ENCODE measurements around the gene MAST4. TPM values are rescaled to one million over a fixed set of nuclear protein-coding genes. Genes with fewer than 3 reads are reported as not detected.

Gene MAST4
- polyA plus RNA-seq, 1 donor (not counting 4 experiments of a cell fraction or from before 2014, with no cell fraction given), result 19.8 TPM

- no peaks in the 10 kb centered on the region for H3K79me2 ChIP-seq (ENCODE audit: control insufficient read depth, insufficient read depth, low read length)
- H3K4me2 ChIP-seq (ENCODE audit: control insufficient read depth, extremely low read depth, insufficient read depth, low read depth, low read length), result no peak overlapping the region
- no peak overlapping the region for H3K4me3 ChIP-seq (ENCODE audit: control insufficient read depth in 2 of 3, extremely low read depth in 1 of 3, insufficient read depth in 2 of 3, low read depth in 1 of 3, low read length in 3 of 3)
- TF ChIP-seq EZH2 (IDR thresholded peaks at IDR 0.05; ENCODE audit: low read length), result no peak
- no peak for TF ChIP-seq CTCF (optimal IDR thresholded peaks at IDR 0.05 in 1 of 3, IDR thresholded peaks at IDR 0.05 in 1 of 3, conservative IDR thresholded peaks at IDR 0.05 in 1 of 3; ENCODE audit: extremely low read depth in 1 of 3, insufficient read depth in 2 of 3, low read length in 3 of 3)
- DNase-seq (ENCODE audit: low read depth, low spot score) (no peak), FAIRE-seq (no peak)
- H3K9me1 ChIP-seq (ENCODE audit: control insufficient read depth, extremely low read depth, insufficient read depth, low read length), result no peaks in the 10 kb centered on the region
- H3K4me1 ChIP-seq (ENCODE audit: control insufficient read depth, extremely low read depth, insufficient read depth, low read length), result peaks cover 4% of the 10 kb centered on the region
- dilution Hi-C loops (cut with MboI; ENCODE audit: extremely low pct_ligation_motif_present, low sequenced_read_pairs), result no loop called here
- H3K27me3 ChIP-seq (ENCODE audit: control insufficient read depth, extremely low read depth, insufficient read depth, low read length), result no peaks in the 10 kb centered on the region
- H3K27ac ChIP-seq (ENCODE audit: control insufficient read depth, insufficient read depth, low read length), result no peak overlapping the region
- H2AFZ ChIP-seq (ENCODE audit: control insufficient read depth, low read length), result no peak overlapping the region
- H3K9me3 ChIP-seq (ENCODE audit: control insufficient read depth, low read depth, low read length), result no peaks in the 10 kb centered on the region
- H3K36me3 ChIP-seq (ENCODE audit: control insufficient read depth in 2 of 2, extremely low read depth in 1 of 2, insufficient read depth in 2 of 2, low read length in 2 of 2), result no peaks in the 10 kb centered on the region
- H4K20me1 ChIP-seq (ENCODE audit: control insufficient read depth, extremely low read depth, insufficient read depth, low read length), result no peaks in the 10 kb centered on the region
- no peak overlapping the region for H3K9ac ChIP-seq (ENCODE audit: control insufficient read depth, extremely low read depth, insufficient read depth, low read length)
These were observed 48.8 kb downstream of the MAST4 start for GRCh38 chr5:66645039-66645438.

- peaks cover 4% of the 10 kb centered on the region for H3K4me1 ChIP-seq (ENCODE audit: control insufficient read depth, extremely low read depth, insufficient read depth, low read length)
- dilution Hi-C loops (cut with MboI; ENCODE audit: extremely low pct_ligation_motif_present, low sequenced_read_pairs), result no loop called here
- no peak for FAIRE-seq
- no peaks in the 10 kb centered on the region for H3K9me3 ChIP-seq (ENCODE audit: control insufficient read depth, low read depth, low read length)
- H3K27me3 ChIP-seq (ENCODE audit: control insufficient read depth, extremely low read depth, insufficient read depth, low read length), result no peaks in the 10 kb centered on the region
- H3K27ac ChIP-seq (ENCODE audit: control insufficient read depth, insufficient read depth, low read length), result no peak overlapping the region
- no peak overlapping the region for H3K4me3 ChIP-seq (ENCODE audit: control insufficient read depth in 2 of 3, extremely low read depth in 1 of 3, insufficient read depth in 2 of 3, low read depth in 1 of 3, low read length in 3 of 3)
- H3K9ac ChIP-seq (ENCODE audit: control insufficient read depth, extremely low read depth, insufficient read depth, low read length), result no peak overlapping the region
- H2AFZ ChIP-seq (ENCODE audit: control insufficient read depth, low read length), result no peak overlapping the region
- no peaks in the 10 kb centered on the region for H3K36me3 ChIP-seq (ENCODE audit: control insufficient read depth in 2 of 2, extremely low read depth in 1 of 2, insufficient read depth in 2 of 2, low read length in 2 of 2)
- H3K4me2 ChIP-seq (ENCODE audit: control insufficient read depth, extremely low read depth, insufficient read depth, low read depth, low read length), result no peak overlapping the region
- TF ChIP-seq CTCF (optimal IDR thresholded peaks at IDR 0.05 in 1 of 3, IDR thresholded peaks at IDR 0.05 in 1 of 3, conservative IDR thresholded peaks at IDR 0.05 in 1 of 3; ENCODE audit: extremely low read depth in 1 of 3, insufficient read depth in 2 of 3, low read length in 3 of 3) (no peak), EZH2 (IDR thresholded peaks at IDR 0.05; ENCODE audit: low read length) (no peak)
- no peaks in the 10 kb centered on the region for H3K79me2 ChIP-seq (ENCODE audit: control insufficient read depth, insufficient read depth, low read length)
- H4K20me1 ChIP-seq (ENCODE audit: control insufficient read depth, extremely low read depth, insufficient read depth, low read length), result no peaks in the 10 kb centered on the region
- H3K9me1 ChIP-seq (ENCODE audit: control insufficient read depth, extremely low read depth, insufficient read depth, low read length), result no peaks in the 10 kb centered on the region
- no peak for DNase-seq (ENCODE audit: low read depth, low spot score)
These were observed 50.4 kb downstream of the MAST4 start for GRCh38 chr5:66646570-66646969.

All from keratinocyte (primary cell).